ENCODE results near the gene RABL2A. TPM values are rescaled to one million over a fixed set of nuclear protein-coding genes. Genes with fewer than 3 reads are reported as not detected.
"Not testable (repeated sequence)": the region's sequence is repeated elsewhere in the genome, so short reads cannot be mapped to it uniquely, and the experiment has no call there.

Gene RABL2A
- total and polyA plus RNA-seq, 2 donors from 2014 or later, result 12.8 to 28.4 TPM

DNA sequence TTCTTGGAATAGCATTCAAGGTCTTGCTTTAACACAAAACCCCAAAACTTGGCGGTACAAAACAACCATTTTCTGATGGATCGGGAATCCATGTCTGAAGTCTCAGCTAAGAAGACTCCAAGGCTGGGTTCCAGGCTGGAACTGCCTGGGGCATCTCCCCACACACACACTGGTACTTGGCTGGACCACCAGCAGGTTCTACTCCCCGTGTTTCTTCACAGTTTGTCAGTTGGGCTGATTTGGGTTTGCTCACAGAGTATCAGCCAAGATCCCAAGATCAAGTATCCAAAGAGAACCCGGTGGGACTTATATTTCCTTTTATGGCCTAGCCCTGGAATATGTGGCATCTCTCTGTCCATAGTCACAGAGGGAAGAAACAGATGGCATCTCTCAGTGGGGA, 9.2 kb downstream of the RABL2A start:
- intact Hi-C loops (cut with DNase I); H3K36me3 ChIP-seq (ENCODE audit: control insufficient read depth in 2 of 3, insufficient read depth in 3 of 3, low read length in 3 of 3); H3K9me3 ChIP-seq (ENCODE audit: control insufficient read depth in 2 of 3, insufficient read depth in 1 of 3, low read length in 3 of 3); H3K27ac ChIP-seq (ENCODE audit: low read depth in 2 of 2, low read length in 2 of 2); FAIRE-seq; H3K4me3 ChIP-seq (ENCODE audit: low read length in 3 of 3); H3K9ac ChIP-seq (ENCODE audit: low read length in 3 of 3); H3K4me1 ChIP-seq (ENCODE audit: control insufficient read depth in 2 of 3, insufficient read depth in 2 of 3, low read depth in 1 of 3, low read length in 3 of 3); DNase-seq; H3K27me3 ChIP-seq (ENCODE audit: control insufficient read depth, insufficient read depth, low read length): not testable (repeated sequence)

DNA sequence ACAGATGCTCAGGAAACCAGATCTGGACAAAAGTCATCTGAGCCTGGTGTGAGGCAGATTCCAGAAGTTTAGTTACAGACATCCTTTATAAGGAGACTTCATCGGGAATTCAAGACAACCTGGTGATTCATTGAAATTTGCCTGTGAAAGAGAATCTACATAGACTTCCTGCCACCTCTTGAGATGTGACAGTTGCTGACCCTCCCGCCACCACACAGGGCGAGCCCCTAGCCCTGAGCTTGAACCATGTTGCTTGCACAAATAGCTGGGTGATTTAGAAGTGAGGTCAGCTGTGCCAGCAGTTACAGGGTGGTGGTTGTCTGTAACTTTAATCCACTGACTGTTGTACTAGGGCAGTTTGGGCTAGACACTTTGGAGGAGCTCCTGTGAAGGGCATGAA, 11.0 kb downstream of the RABL2A start:
- H3K36me3 ChIP-seq (ENCODE audit: control insufficient read depth in 2 of 3, insufficient read depth in 3 of 3, low read length in 3 of 3); intact Hi-C loops (cut with DNase I); H3K27me3 ChIP-seq (ENCODE audit: control insufficient read depth, insufficient read depth, low read length); FAIRE-seq; H3K27ac ChIP-seq (ENCODE audit: low read depth in 2 of 2, low read length in 2 of 2); H3K9ac ChIP-seq (ENCODE audit: low read length in 3 of 3); H3K9me3 ChIP-seq (ENCODE audit: control insufficient read depth in 2 of 3, insufficient read depth in 1 of 3, low read length in 3 of 3); H3K4me1 ChIP-seq (ENCODE audit: control insufficient read depth in 2 of 3, insufficient read depth in 2 of 3, low read depth in 1 of 3, low read length in 3 of 3); H3K4me3 ChIP-seq (ENCODE audit: low read length in 3 of 3): not testable (repeated sequence)
- DNase-seq, result peak in 3 of 5 donors; percentile 10 to 46 (median 38)

DNA sequence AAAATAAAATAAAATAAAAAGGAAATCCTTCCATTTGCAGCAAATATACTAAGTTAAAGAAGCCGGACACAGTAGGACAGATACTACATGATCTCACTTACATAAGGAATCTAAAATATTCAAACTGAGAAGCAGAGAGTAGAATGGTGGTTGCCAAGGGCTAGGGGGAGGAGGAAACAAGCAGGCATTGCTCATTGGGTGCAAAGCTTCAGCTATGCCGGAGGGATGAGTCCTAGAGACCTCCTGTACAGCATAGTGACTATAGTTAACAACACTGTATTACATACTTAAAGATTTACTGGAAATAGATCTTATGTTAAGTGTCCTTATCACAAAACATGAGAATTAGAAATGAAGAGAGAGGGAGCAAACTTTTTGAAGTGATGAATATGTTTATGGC, 19.2 kb downstream of the RABL2A start:
- DNase-seq; intact Hi-C loops (cut with DNase I); H3K4me3 ChIP-seq (ENCODE audit: low read length in 3 of 3); H3K9me3 ChIP-seq (ENCODE audit: control insufficient read depth in 2 of 3, insufficient read depth in 1 of 3, low read length in 3 of 3); H3K36me3 ChIP-seq (ENCODE audit: control insufficient read depth in 2 of 3, insufficient read depth in 3 of 3, low read length in 3 of 3); H3K27me3 ChIP-seq (ENCODE audit: control insufficient read depth, insufficient read depth, low read length); H3K27ac ChIP-seq (ENCODE audit: low read depth in 2 of 2, low read length in 2 of 2); H3K4me1 ChIP-seq (ENCODE audit: control insufficient read depth in 2 of 3, insufficient read depth in 2 of 3, low read depth in 1 of 3, low read length in 3 of 3); FAIRE-seq; H3K9ac ChIP-seq (ENCODE audit: low read length in 3 of 3): not testable (repeated sequence)

DNA sequence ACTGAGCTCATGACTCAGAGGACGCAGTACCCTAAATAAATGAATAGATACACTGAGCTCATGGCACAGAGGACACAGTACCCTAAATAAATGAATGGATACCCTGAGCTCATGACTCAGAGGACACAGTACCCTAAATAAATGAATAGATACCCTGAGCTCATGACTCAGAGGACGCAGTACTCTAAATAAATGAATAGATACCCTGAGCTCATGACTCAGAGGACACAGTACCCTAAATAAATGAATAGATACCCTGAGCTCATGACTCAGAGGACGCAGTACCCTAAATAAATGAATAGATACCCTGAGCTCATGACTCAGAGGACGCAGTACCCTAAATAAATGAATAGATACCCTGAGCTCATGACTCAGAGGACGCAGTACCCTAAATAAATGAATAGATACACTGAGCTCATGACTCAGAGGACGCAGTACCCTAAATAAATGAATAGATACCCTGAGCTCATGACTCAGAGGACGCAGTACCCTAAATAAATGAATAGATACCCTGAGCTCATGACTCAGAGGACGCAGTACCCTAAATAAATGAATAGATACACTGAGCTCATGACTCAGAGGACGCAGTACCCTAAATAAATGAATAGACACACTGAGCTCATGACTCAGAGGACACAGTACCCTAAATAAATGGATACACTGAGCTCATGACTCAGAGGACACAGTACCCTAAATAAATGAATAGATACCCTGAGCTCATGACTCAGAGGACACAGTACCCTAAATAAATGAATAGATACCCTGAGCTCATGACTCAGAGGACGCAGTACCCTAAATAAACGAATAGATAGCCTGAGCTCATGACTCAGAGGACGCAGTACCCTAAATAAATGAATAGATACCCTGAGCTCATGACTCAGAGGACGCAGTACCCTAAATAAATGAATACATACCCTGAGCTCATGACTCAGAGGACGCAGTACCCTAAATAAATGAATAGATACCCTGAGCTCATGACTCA, 24.1 kb downstream of the RABL2A start:
- H3K36me3 ChIP-seq (ENCODE audit: control insufficient read depth in 2 of 3, insufficient read depth in 3 of 3, low read length in 3 of 3); DNase-seq; H3K4me3 ChIP-seq (ENCODE audit: low read length in 3 of 3); H3K27ac ChIP-seq (ENCODE audit: low read depth in 2 of 2, low read length in 2 of 2); FAIRE-seq; H3K27me3 ChIP-seq (ENCODE audit: control insufficient read depth, insufficient read depth, low read length); intact Hi-C loops (cut with DNase I); H3K9me3 ChIP-seq (ENCODE audit: control insufficient read depth in 2 of 3, insufficient read depth in 1 of 3, low read length in 3 of 3); H3K4me1 ChIP-seq (ENCODE audit: control insufficient read depth in 2 of 3, insufficient read depth in 2 of 3, low read depth in 1 of 3, low read length in 3 of 3); H3K9ac ChIP-seq (ENCODE audit: low read length in 3 of 3): not testable (repeated sequence)

DNA sequence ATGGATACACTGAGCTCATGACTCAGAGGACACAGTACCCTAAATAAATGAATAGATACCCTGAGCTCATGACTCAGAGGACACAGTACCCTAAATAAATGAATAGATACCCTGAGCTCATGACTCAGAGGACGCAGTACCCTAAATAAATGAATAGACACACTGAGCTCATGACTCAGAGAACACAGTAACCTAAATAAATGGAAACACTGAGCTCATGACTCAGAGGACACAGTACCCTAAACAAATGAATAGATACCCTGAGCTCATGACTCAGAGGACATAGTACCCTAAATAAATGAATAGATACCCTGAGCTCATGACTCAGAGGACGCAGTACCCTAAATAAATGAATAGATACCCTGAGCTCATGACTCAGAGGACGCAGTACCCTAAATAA, 25.5 kb downstream of the RABL2A start:
- FAIRE-seq; H3K36me3 ChIP-seq (ENCODE audit: control insufficient read depth in 2 of 3, insufficient read depth in 3 of 3, low read length in 3 of 3); H3K4me3 ChIP-seq (ENCODE audit: low read length in 3 of 3); H3K27ac ChIP-seq (ENCODE audit: low read depth in 2 of 2, low read length in 2 of 2); H3K27me3 ChIP-seq (ENCODE audit: control insufficient read depth, insufficient read depth, low read length); H3K9ac ChIP-seq (ENCODE audit: low read length in 3 of 3); DNase-seq; H3K9me3 ChIP-seq (ENCODE audit: control insufficient read depth in 2 of 3, insufficient read depth in 1 of 3, low read length in 3 of 3); H3K4me1 ChIP-seq (ENCODE audit: control insufficient read depth in 2 of 3, insufficient read depth in 2 of 3, low read depth in 1 of 3, low read length in 3 of 3); intact Hi-C loops (cut with DNase I): not testable (repeated sequence)

DNA sequence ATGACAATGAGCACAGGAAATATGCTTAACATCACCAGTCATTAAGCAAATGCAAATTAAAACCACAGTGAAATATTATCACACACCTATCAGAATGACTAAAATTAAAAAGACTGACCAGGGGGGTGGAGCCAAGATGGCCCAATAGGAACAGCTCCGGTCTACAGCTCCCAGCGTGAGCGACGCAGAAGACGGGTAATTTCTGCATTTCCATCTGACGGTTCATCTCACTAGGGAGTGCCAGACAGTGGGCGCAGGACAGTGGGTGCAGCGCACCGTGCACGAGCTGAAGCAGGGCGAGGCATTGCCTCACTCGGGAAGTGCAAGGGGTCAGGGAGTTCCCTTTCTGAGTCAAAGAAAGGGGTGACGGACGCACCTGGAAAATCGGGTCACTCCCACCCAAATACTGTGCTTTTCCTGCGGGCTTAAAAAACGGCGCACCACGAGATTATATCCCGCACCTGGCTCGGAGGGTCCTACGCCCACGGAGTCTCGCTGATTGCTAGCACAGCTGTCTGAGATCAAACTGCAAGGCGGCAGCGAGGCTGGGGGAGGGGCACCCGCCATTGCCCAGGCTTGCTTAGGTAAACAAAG, 29.1 kb downstream of the RABL2A start:
- H3K4me1 ChIP-seq (ENCODE audit: control insufficient read depth in 2 of 3, insufficient read depth in 2 of 3, low read depth in 1 of 3, low read length in 3 of 3); intact Hi-C loops (cut with DNase I); H3K9ac ChIP-seq (ENCODE audit: low read length in 3 of 3); H3K27me3 ChIP-seq (ENCODE audit: control insufficient read depth, insufficient read depth, low read length); H3K27ac ChIP-seq (ENCODE audit: low read depth in 2 of 2, low read length in 2 of 2); H3K36me3 ChIP-seq (ENCODE audit: control insufficient read depth in 2 of 3, insufficient read depth in 3 of 3, low read length in 3 of 3); DNase-seq; H3K4me3 ChIP-seq (ENCODE audit: low read length in 3 of 3); FAIRE-seq; H3K9me3 ChIP-seq (ENCODE audit: control insufficient read depth in 2 of 3, insufficient read depth in 1 of 3, low read length in 3 of 3): not testable (repeated sequence)

DNA sequence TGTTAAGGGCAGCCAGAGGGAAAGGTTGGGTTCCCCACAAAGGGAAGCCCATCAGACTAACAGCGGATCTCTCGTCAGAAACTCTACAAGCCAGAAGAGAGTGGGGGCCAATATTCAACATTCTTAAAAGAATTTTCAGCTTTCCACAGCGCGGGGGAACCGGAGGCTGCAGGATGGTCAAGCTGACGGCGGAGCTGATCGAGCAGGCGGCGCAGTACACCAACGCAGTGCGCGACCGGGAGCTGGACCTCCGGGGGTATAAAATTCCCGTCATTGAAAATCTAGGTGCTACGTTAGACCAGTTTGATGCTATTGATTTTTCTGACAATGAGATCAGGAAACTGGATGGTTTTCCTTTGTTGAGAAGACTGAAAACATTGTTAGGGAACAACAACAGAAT, 30.7 kb downstream of the RABL2A start:
- H3K36me3 ChIP-seq (ENCODE audit: control insufficient read depth in 2 of 3, insufficient read depth in 3 of 3, low read length in 3 of 3); H3K27me3 ChIP-seq (ENCODE audit: control insufficient read depth, insufficient read depth, low read length); FAIRE-seq; DNase-seq; H3K9me3 ChIP-seq (ENCODE audit: control insufficient read depth in 2 of 3, insufficient read depth in 1 of 3, low read length in 3 of 3); H3K4me3 ChIP-seq (ENCODE audit: low read length in 3 of 3); intact Hi-C loops (cut with DNase I); H3K4me1 ChIP-seq (ENCODE audit: control insufficient read depth in 2 of 3, insufficient read depth in 2 of 3, low read depth in 1 of 3, low read length in 3 of 3); H3K9ac ChIP-seq (ENCODE audit: low read length in 3 of 3); H3K27ac ChIP-seq (ENCODE audit: low read depth in 2 of 2, low read length in 2 of 2): not testable (repeated sequence)

DNA sequence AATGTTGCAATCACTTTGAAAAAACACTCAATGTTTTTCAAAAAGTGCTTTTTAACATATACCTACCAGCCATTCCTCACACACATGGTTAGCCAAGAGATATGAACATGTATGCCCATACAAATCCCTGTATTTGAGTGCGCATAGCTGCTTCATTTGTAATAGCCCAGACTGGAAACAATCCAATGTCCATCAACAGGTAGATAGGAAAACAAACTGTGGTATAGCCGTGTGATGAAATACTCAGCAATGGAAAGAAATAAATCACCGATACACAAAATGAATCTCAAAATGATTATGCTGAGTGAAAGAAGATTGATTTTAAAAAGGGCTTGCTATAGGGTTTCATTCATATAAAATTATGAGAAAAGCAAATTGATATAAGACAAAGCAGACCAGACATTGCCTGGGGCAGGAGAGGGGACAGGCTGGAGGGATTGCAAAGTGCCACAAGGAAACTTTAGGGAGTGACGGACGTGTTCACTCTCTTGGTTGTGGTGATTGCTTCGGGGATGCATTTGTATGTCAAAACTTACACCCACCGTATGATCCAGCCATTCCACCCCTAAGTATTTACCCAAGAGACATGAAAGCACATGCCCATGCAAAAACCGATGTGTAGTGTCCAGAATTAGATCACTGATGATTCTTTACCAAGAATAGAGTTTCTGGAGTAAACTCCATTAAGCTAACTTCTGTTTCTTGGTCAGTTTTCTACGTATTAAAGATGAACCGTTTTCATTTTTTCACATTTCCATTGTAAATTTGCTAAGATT, 36.4 kb downstream of the RABL2A start:
- intact Hi-C loops (cut with DNase I); H3K9ac ChIP-seq (ENCODE audit: low read length in 3 of 3); H3K4me3 ChIP-seq (ENCODE audit: low read length in 3 of 3); H3K9me3 ChIP-seq (ENCODE audit: control insufficient read depth in 2 of 3, insufficient read depth in 1 of 3, low read length in 3 of 3); H3K4me1 ChIP-seq (ENCODE audit: control insufficient read depth in 2 of 3, insufficient read depth in 2 of 3, low read depth in 1 of 3, low read length in 3 of 3); H3K36me3 ChIP-seq (ENCODE audit: control insufficient read depth in 2 of 3, insufficient read depth in 3 of 3, low read length in 3 of 3); FAIRE-seq; H3K27ac ChIP-seq (ENCODE audit: low read depth in 2 of 2, low read length in 2 of 2); DNase-seq; H3K27me3 ChIP-seq (ENCODE audit: control insufficient read depth, insufficient read depth, low read length): not testable (repeated sequence)
